Heart right ventricle (tissue), 16 donors: ENCODE data around the gene TAF12. TPM values are rescaled to one million over a fixed set of nuclear protein-coding genes. Genes with fewer than 3 reads are reported as not detected.
"Not testable (repeated sequence)": the region's sequence is repeated elsewhere in the genome, so short reads cannot be mapped to it uniquely, and the experiment has no call there.

Experiments
- ATAC-seq, 8 donors: fragments of 200-7000 bp; cut with Tn5 transposase; one replicate each; pipeline ENCODE4 v1.9.1; 2020; ENCODE audit warnings: mild to moderate bottlenecking in 8 of 8, moderate library complexity in 8 of 8, moderate number of reproducible peaks in 1 of 8
- DNase-seq, 2 donors: peaks; one replicate each; pipeline ENCODE4 v3.0.0-alpha.2; 2020
- H3K27ac ChIP-seq, 10 donors: fragments of 200-600 bp; sonication (generic) in 2 of 10; one replicate each; pipeline versions ENCODE4 v1.5.0 to v1.8.0; 2020 to 2022; ENCODE audit warnings: mild to moderate bottlenecking in 3 of 10
- H3K27me3 ChIP-seq, 7 donors: fragments of 200-600 bp; one replicate each; pipeline ENCODE4 v1.8.0; 2021 to 2022; ENCODE audit warnings: mild to moderate bottlenecking in 2 of 7
- H3K36me3 ChIP-seq, 9 donors: fragments of 200-600 bp; sonication (generic) in 1 of 9; one replicate each; pipeline versions ENCODE4 v1.5.0 to v1.8.0; 2020 to 2022; ENCODE audit warnings: mild to moderate bottlenecking in 2 of 9
- H3K4me1 ChIP-seq, 9 donors: fragments of 200-600 bp; sonication (generic) in 1 of 9; one replicate each; pipeline versions ENCODE4 v1.5.0 to v1.8.0; 2020 to 2022; ENCODE audit warnings: mild to moderate bottlenecking in 4 of 9
- H3K4me3 ChIP-seq, 10 donors: fragments of 200-600 bp; sonication (generic) in 2 of 10; one replicate each; pipeline versions ENCODE4 v1.5.0 to v1.8.0; 2020 to 2022; ENCODE audit warnings: mild to moderate bottlenecking in 7 of 10, moderate library complexity in 2 of 10
- H3K9me3 ChIP-seq, 11 donors: fragments of 200-600 bp in 10 of 11; sonication (generic) in 2 of 11; one replicate each; pipeline versions ENCODE4 v1.5.0 to v1.8.0; 2013 to 2022; ENCODE audit warnings: mild to moderate bottlenecking in 2 of 11, control low read depth in 1 of 11, moderate library complexity in 1 of 11
- CTCF ChIP-seq, 9 donors: fragments of 200-600 bp; sonication (generic) in 2 of 9; IDR thresholded peaks; one replicate each; pipeline versions ENCODE4 v1.5.0 to v1.8.0; 2021 to 2022; ENCODE audit warnings: antibody characterized with exemption in 9 of 9, mild to moderate bottlenecking in 5 of 9, moderate library complexity in 1 of 9
- WGBS, 2 donors: extraction: QIAGEN DNeasy Blood & Tissue Kit; methylation state at CpG; one replicate each; pipeline ENCODE4 v1.1.7; 2013; ENCODE audit warnings: inconsistent platforms in 1 of 2; 5-methylcytosine and 5-hydroxymethylcytosine counted together
- intact Hi-C, 10 donors: fragments of 100-400 bp; cut with DNase I; formaldehyde crosslinking; loops; one replicate each; pipeline versions ENCODE4 v1.11.1 to v1.14.2; 2022
- polyA plus RNA-seq, 2 donors: library from polyadenylated mRNA; stranded (reverse); fragments of 200-250 nt; gene quantifications; one replicate each; pipeline ENCODE4 v1.2.3, GENCODE V29; 2013
- total RNA-seq, 10 donors: library from RNA; stranded (reverse); fragmentation: NEBNext Ultra II Directional in 3 of 10; extraction: Animal tissue kit (Norgen Biotek cat#: 25700) in 3 of 10; gene quantifications; one replicate each; pipeline versions ENCODE4 v1.2.1 to v1.2.4, GENCODE V29; 2021 to 2023
- donor health status: Arrhythmogenic right ventricular cardiomyopathy.
- donor health status: ischemic (EF 13 %, LVEDD 7.1; RV severe dilation, severe dysfunction).
- donor health status: healthy with polysubstance abuse.
- donor health status: DM: no; HTN: yes; CAD: no.
- donor health status: DM: no; HTN: no; CAD: no.
- donor health status: ischemic (EF 25% LVEDD 6.9; RV normal size, moderate dysfunction).
- donor health status: ischemic (EF 25% LVEDD 5.7; RV mildly dilated, moderate dysfunction).
- donor health status: healthy.
- donor health status: DM: yes; HTN: yes; CAD: no.
- donor health status: Ischemic cardiomyopathy.
- donor health status: ischemic (EF 35%, LVEDD 5.7; RV mildly dilated, moderate dysfunction).
- donor health status: nonischemic (EF 11% LVEDD 7.7; RV severe dilation, severe dysfunction).
- donor health status: DM: yes; HTN: yes; CAD: no.
- donor health status: PGD.
- donor health status: ischemic (EF 29% LVEDD 5.4; RV normal size, mild dysfunction).
- donor health status: nonischemic (EF 23%, LVEDD 6.1; RV moderate dilation, normal function).

Gene TAF12
- total and polyA plus RNA-seq, 12 donors: 17.2 to 41.6 (median 20.7) TPM

DNA sequence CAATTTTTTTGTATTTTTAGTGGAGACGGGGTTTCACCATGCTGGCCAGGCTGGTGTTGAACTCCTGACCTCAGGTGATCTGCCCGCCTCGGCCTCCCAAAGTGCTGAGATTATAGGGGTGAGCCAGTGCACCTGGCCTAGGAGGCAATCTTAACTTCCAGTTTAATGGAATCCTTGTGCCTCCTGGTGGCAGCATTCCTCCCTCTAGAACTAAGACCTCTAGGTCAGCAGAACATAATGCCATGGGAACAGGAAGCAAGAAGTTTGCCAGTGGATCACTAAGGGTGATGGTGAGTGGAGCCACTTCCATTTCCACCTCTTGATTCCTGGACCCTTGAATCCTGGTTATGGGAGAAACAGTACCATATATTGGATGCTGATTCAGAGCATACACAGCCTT, 11.0 kb upstream of the TAF12 start:
- 63 to 64% methylated on average over 3 of the region's 3 CpGs for WGBS, 2 donors
- ATAC-seq: not testable (repeated sequence)

DNA sequence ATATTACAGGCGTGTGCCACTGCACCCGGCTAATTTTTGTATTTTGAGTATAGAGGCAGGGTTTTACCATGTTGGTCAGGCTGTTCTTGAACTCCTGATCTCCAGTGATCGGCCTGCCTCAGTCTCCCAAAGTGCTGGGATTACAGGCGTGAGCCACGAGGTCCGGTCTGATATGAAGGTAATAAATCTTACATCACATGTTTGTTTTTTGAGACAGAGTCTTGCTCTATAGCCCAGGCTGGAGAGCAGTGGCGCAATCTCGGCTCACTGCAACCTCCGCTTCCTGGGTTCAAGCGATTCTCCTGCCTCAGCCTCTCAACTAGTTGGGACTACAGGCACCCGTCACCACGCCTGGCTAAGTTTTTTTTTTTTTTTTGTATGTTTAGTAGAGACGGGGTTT, 10.2 kb upstream of the TAF12 start:
- 91 to 92% methylated on average over 13 of the region's 13 CpGs for WGBS, 2 donors
- peaks cover 0 to 12% (median 9%) of the 10 kb centered on the region in 9 donors for H3K4me1 ChIP-seq
- intact Hi-C loops: loop anchor here in 1 of 10 donors (10.0 kb wide), 1 partner anchor 72 kb away; no protein-coding TSS in a partner anchor
- not testable (repeated sequence) for H3K4me3 ChIP-seq, DNase-seq, H3K36me3 ChIP-seq, H3K9me3 ChIP-seq, H3K27ac ChIP-seq, H3K27me3 ChIP-seq, ATAC-seq

More for the DNA sequence above, 11.0 kb upstream of the TAF12 start:
- not testable (repeated sequence) for DNase-seq, H3K27me3 ChIP-seq, H3K4me3 ChIP-seq, H3K27ac ChIP-seq, H3K9me3 ChIP-seq, H3K36me3 ChIP-seq, H3K4me1 ChIP-seq
- TF ChIP-seq CTCF (IDR thresholded peaks at IDR 0.05): peak in 3 of 9 donors; percentile 17 to 23 (median 18)
- intact Hi-C loops: loop anchor here in 1 of 10 donors (10.0 kb wide), 1 partner anchor 71 kb away; no protein-coding TSS in a partner anchor

DNA sequence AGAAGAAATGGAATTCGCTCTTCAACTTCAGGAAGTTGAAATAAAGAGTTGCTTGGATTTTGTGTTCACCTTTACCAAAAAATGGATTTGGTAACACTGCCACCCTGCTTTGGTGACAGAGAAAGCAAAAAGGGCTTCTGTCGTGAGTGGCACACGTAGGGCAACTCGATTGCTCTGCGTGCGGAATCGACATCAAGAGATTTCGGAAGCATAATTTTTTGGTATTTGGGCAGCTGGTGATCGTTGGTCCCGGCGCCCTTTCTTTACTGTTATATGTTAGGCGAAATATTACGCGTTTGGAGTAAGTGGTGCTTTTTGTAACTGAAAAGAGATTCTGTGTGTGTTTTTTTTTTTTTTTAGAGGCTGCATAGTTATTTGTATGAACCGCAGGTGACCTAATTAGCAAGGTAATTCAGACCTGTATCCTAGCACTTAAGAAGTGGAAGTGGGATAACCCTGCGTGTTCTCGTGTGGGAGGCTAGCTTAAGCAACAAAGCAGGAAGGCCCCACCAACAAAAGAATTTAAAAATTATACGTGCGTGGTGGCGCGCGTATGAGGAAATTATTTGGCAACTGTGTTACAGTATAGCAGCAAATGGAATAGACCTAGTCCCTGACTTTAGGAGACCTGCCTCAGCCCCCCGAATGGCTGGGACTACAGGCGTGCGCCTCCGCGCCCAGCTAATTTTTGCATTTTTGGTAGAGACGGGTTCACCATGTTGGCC, 5.8 kb upstream of the TAF12 start, which contains the start of gene RNU11:
Gene RNU11 (plus strand): TSS at position 127 of the 725 bp plus-strand sequence.
- Histone ChIP-seq H3K36me3 (no peaks in the 10 kb centered on the region), H3K4me1 (peaks cover 8 to 33% (median 27%) of the 10 kb centered on the region in 9 donors), H3K27ac (peak within 1 kb of the TSS; percentile 81 to 98 (median 92)), H3K9me3 (no peaks in the 10 kb centered on the region), H3K27me3 (no peaks in the 10 kb centered on the region), H3K4me3 (peak within 1 kb of the TSS; percentile 2 to 58 (median 46))
- no peak for TF ChIP-seq CTCF (IDR thresholded peaks at IDR 0.05)
- 3 to 4% methylated on average over 28 of the region's 28 CpGs for WGBS, 2 donors
- DNase-seq (peak; percentile 69 to 91), ATAC-seq (peak; percentile 83 to 92 (median 86))
- intact Hi-C loops: loop anchor here in 8 of 10 donors (1.0 to 10.0 kb wide), 7 partner anchors 20 to 404 kb away; partner anchors contain the start of genes YTHDF2 (in 3 of the 8) and GMEB1 (in 2 of the 8)

GRCh38 chr1:28648008-28648473, 5.2 kb upstream of the TAF12 start:
- no peak for TF ChIP-seq CTCF (IDR thresholded peaks at IDR 0.05)
- Histone ChIP-seq H3K27me3 (no peaks in the 10 kb centered on the region), H3K4me1 (peaks cover 8 to 36% (median 27%) of the 10 kb centered on the region in 9 donors), H3K9me3 (no peaks in the 10 kb centered on the region), H3K4me3 (peak overlapping the region in 9 of 10 donors; percentile 16 to 58 (median 47)), H3K36me3 (no peaks in the 10 kb centered on the region), H3K27ac (peak overlapping the region; percentile 81 to 98 (median 92))
- DNase-seq (peak; percentile 91 to 93), ATAC-seq (peak; percentile 94 to 97 (median 97))
- WGBS, 2 donors: 2 to 3% methylated on average over 18 of the region's 18 CpGs
- intact Hi-C loops: loop anchor here in 8 of 10 donors (1.0 to 10.0 kb wide), 7 partner anchors 20 to 403 kb away; partner anchors contain the start of genes YTHDF2 (in 3 of the 8) and GMEB1 (in 2 of the 8)
